Dermis blood vessel endothelial cell (primary cell): ENCODE results near the gene AR. TPM values are rescaled to one million over a fixed set of nuclear protein-coding genes. Genes with fewer than 3 reads are reported as not detected.
A peak's percentile ranks its signal among the peaks of the same experiment; 100 is the strongest.
"Not testable (repeated sequence)": the region's sequence is repeated elsewhere in the genome, so short reads cannot be mapped to it uniquely, and the experiment has no call there.

ENCODE experiments used
- DNase-seq: peaks from one replicate; pipeline ENCODE4 v3.0.0; 2010
- total RNA-seq: library from RNA; depleted of rRNA; stranded (reverse); fragments of >200 nt; gene quantifications from 2 replicates; pipeline ENCODE4 v1.2.3, GENCODE V29; 2014

The AR gene
- total RNA-seq, 1 donor from 2014 or later = 1.2 TPM

GRCh38 chrX:67635424-67635823, 91.6 kb downstream of the AR start:
- no peak for DNase-seq

GRCh38 chrX:67636532-67636931, 92.7 kb downstream of the AR start:
- DNase-seq = no peak

- DNase-seq = not testable (repeated sequence)
These were observed 93.5 kb downstream of the AR start for GRCh38 chrX:67637293-67637692.

GRCh38 chrX:67648361-67648760, 104.5 kb downstream of the AR start:
- DNase-seq = no peak

GRCh38 chrX:67651437-67652142, 107.8 kb downstream of the AR start:
- DNase-seq = no peak

- no peak for DNase-seq
These were observed 108.7 kb downstream of the AR start for GRCh38 chrX:67652543-67652942.

GRCh38 chrX:67654301-67654700, 110.5 kb downstream of the AR start:
- no peak for DNase-seq

- no peak for DNase-seq
These were observed 121.8 kb downstream of the AR start for GRCh38 chrX:67665583-67665982.

- DNase-seq = not testable (repeated sequence)
These were observed 126.9 kb downstream of the AR start for GRCh38 chrX:67670717-67671116.

- DNase-seq = no peak
These were observed 130.0 kb downstream of the AR start for GRCh38 chrX:67673741-67674274.

- no peak for DNase-seq
These were observed 130.9 kb downstream of the AR start for GRCh38 chrX:67674741-67675140.

GRCh38 chrX:67684136-67684535, 140.3 kb downstream of the AR start:
- DNase-seq = no peak

GRCh38 chrX:67692246-67692645, 148.4 kb downstream of the AR start:
- no peak for DNase-seq

- no peak for DNase-seq
These were observed 150.1 kb downstream of the AR start for GRCh38 chrX:67693928-67694327.

- no peak for DNase-seq
These were observed 153.6 kb downstream of the AR start for GRCh38 chrX:67697452-67697851.

- no peak for DNase-seq
These were observed 156.8 kb downstream of the AR start for GRCh38 chrX:67700602-67701001.

- no peak for DNase-seq
These were observed 170.2 kb downstream of the AR start for GRCh38 chrX:67714004-67714403.

- DNase-seq = no peak
These were observed 173.8 kb downstream of the AR start for GRCh38 chrX:67717571-67717970.

- no peak for DNase-seq
These were observed 175.1 kb downstream of the AR start for GRCh38 chrX:67718926-67719325.

GRCh38 chrX:67720344-67720743, 176.5 kb downstream of the AR start:
- DNase-seq = peak; percentile 5

GRCh38 chrX:67721321-67721720, 177.5 kb downstream of the AR start:
- peak; percentile 45 for DNase-seq

GRCh38 chrX:67723580-67724351, 179.9 kb downstream of the AR start:
- DNase-seq = no peak

GRCh38 chrX:67724359-67725110, 180.7 kb downstream of the AR start:
- peak; percentile 7 for DNase-seq
